GM13976 (cell line): ENCODE results near the gene DAGLA.
"Not testable (repeated sequence)": the region's sequence is repeated elsewhere in the genome, so short reads cannot be mapped to it uniquely, and the experiment has no call there.

Source experiments
- DNase-seq: peaks from one replicate; pipeline ENCODE4 v3.0.0; 2012; ENCODE audit warnings: low spot score
- CTCF ChIP-seq: IDR thresholded peaks from 2 replicates; pipeline ENCODE4 v1.5.1; 2012; ENCODE audit warnings: borderline replicate concordance, mild to moderate bottlenecking; ENCODE audit not compliant: insufficient read depth; ENCODE audit errors: extremely low read depth, missing control alignments, control extremely low read depth
- in situ Hi-C: fragments of 300-500 bp; cut with MboI; formaldehyde crosslinking; loops from one replicate; pipeline ENCODE4 v1.12.0; 2022; ENCODE audit warnings: low sequenced_read_pairs, mixed read lengths, inconsistent platforms; ENCODE audit not compliant: unreplicated experiment

The DAGLA gene

DNA sequence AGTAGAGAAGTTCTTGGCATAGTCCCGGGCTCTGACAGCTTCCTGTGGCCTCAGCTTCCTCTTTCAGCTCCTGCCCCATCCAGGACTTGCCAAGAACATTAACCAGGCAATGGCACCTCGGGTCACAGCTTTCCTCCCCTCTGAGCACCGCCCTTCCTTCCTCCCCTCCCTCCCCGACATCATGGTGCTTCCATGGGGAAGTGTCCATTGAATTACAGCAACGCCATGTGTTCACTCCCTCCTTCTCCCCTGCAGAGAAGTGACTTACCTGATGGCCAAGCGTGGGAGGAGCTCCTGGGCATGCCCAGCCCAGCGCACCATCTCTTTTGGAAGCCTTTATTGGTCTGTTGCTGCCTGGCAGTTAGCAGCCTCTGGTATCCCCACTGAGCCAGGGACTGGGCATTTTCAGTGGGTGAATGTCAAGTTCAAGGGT, 25.8 kb upstream of the DAGLA start:
- TF ChIP-seq CTCF: no peak
- in situ Hi-C loops: no loop called here
- DNase-seq: no peak

DNA sequence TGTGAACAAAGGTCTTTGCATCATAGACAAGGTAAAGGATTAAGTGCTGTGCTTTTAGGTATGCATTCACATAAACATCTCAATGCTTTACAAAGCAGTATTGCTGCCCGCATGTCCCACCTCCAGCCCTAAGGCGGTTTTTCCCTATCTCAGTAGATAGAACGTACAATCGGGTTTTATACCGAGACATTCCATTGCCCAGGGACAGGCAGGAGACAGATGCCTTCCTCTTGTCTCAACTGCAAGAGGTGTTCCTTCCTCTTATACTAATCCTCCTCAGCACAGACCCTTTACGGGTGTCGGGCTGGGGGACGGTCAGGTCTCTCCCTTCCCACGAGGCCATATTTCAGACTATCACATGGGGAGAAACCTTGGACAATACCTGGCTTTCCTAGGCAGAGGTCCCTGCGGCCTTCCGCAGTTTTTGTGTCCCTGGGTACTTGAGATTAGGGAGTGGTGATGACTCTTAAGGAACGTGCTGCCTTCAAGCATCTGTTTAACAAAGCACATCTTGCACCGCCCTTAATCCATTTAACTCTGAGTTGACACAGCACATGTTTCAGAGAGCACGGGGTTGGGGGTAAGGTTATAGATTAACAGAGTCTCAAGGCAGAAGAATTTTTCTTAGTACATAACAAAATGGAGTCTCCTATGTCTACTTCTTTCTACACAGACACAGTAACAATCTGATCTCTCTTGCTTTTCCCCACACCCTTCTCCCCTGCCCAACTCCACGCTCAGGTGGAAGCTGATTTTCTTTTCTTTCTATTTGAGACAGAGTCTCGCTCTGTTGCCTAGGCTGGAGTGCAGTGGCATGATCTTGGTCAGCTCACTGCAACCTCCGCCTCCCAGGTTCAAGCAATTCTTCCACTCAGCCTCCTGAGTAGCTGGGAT, 24.7 kb upstream of the DAGLA start:
- DNase-seq, in situ Hi-C loops: not testable (repeated sequence)

- DNase-seq: no peak
- no peak for TF ChIP-seq CTCF
Observed at GRCh38 chr11:61656347-61657077, 23.7 kb upstream of the DAGLA start.

GRCh38 chr11:61657566-61658290, 22.5 kb upstream of the DAGLA start:
- TF ChIP-seq CTCF: no peak
- in situ Hi-C loops: no loop called here
- no peak for DNase-seq

More at GRCh38 chr11:61656347-61657077, 23.7 kb upstream of the DAGLA start:
- in situ Hi-C loops: no loop called here

- no peak for TF ChIP-seq CTCF
- in situ Hi-C loops: no loop called here
- DNase-seq: no peak
Observed at GRCh38 chr11:61659413-61660196, 20.6 kb upstream of the DAGLA start.

- DNase-seq, in situ Hi-C loops: not testable (repeated sequence)
Observed at GRCh38 chr11:61660997-61661396, 19.2 kb upstream of the DAGLA start.

- DNase-seq: no peak
- in situ Hi-C loops: no loop called here
- no peak for TF ChIP-seq CTCF
Observed at GRCh38 chr11:61666684-61667297, 13.4 kb upstream of the DAGLA start.
